ENCODE results near the gene PCCA. TPM values are rescaled to one million over a fixed set of nuclear protein-coding genes. Genes with fewer than 3 reads are reported as not detected.
A peak's percentile ranks its signal among the peaks of the same experiment; 100 is the strongest.

PCCA gene
- total RNA-seq, 1 experiment from 2014 or later: 52.8 TPM

DNA sequence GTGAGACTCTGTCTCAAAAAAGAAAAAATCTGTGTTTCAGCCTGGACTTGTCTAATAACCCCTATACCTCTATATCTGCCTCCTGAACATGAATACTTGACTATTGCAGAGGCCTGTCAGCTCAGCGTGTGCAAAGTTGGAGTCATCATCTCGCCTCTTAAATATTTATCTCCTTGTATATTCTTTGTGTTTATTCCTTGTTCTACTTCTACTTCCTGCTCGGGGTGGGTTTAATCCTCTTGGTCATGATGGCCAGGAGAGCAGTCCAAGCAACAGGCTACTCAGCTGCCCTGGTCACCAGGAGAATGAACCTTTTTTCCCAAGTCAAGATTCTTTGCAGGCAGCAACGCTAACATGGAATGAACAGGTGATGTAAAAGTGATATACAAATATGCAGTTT lies 119.1 kb downstream of the PCCA start:
- no peak for TF ChIP-seq SMAD4 (CRISPR knock-in tag; IDR thresholded peaks at IDR 0.05)
- TF ChIP-seq, protein P1, sequence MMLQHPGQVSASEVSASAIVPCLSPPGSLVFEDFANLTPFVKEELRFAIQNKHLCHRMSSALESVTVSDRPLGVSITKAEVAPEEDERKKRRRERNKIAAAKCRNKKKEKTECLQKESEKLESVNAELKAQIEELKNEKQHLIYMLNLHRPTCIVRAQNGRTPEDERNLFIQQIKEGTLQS (CRISPR knock-in tag; conservative IDR thresholded peaks at IDR 0.05): no peak
- TF ChIP-seq FOXP1 (CRISPR knock-in tag; IDR thresholded peaks at IDR 0.05; ENCODE audit: borderline replicate concordance): no peak
- TF ChIP-seq, protein P2, sequence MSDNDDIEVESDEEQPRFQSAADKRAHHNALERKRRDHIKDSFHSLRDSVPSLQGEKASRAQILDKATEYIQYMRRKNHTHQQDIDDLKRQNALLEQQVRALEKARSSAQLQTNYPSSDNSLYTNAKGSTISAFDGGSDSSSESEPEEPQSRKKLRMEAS (CRISPR knock-in tag; IDR thresholded peaks at IDR 0.05): no peak
- TF ChIP-seq RELA (CRISPR knock-in tag; IDR thresholded peaks at IDR 0.05; ENCODE audit: borderline replicate concordance): no peak
- TF ChIP-seq NFE2L1 (CRISPR knock-in tag; IDR thresholded peaks at IDR 0.05): no peak
- TF ChIP-seq TEAD4 (CRISPR knock-in tag; IDR thresholded peaks at IDR 0.05): no peak
- TF ChIP-seq, protein P3, sequence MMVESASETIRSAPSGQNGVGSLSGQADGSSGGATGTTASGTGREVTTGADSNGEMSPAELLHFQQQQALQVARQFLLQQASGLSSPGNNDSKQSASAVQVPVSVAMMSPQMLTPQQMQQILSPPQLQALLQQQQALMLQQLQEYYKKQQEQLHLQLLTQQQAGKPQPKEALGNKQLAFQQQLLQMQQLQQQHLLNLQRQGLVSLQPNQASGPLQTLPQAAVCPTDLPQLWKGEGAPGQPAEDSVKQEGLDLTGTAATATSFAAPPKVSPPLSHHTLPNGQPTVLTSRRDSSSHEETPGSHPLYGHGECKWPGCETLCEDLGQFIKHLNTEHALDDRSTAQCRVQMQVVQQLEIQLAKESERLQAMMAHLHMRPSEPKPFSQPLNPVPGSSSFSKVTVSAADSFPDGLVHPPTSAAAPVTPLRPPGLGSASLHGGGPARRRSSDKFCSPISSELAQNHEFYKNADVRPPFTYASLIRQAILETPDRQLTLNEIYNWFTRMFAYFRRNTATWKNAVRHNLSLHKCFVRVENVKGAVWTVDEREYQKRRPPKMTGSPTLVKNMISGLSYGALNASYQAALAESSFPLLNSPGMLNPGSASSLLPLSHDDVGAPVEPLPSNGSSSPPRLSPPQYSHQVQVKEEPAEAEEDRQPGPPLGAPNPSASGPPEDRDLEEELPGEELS (CRISPR knock-in tag; IDR thresholded peaks at IDR 0.05): no peak
- TF ChIP-seq, protein P4, sequence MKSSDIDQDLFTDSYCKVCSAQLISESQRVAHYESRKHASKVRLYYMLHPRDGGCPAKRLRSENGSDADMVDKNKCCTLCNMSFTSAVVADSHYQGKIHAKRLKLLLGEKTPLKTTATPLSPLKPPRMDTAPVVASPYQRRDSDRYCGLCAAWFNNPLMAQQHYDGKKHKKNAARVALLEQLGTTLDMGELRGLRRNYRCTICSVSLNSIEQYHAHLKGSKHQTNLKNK (CRISPR knock-in tag; IDR thresholded peaks at IDR 0.05): no peak
- TF ChIP-seq, protein P5, sequence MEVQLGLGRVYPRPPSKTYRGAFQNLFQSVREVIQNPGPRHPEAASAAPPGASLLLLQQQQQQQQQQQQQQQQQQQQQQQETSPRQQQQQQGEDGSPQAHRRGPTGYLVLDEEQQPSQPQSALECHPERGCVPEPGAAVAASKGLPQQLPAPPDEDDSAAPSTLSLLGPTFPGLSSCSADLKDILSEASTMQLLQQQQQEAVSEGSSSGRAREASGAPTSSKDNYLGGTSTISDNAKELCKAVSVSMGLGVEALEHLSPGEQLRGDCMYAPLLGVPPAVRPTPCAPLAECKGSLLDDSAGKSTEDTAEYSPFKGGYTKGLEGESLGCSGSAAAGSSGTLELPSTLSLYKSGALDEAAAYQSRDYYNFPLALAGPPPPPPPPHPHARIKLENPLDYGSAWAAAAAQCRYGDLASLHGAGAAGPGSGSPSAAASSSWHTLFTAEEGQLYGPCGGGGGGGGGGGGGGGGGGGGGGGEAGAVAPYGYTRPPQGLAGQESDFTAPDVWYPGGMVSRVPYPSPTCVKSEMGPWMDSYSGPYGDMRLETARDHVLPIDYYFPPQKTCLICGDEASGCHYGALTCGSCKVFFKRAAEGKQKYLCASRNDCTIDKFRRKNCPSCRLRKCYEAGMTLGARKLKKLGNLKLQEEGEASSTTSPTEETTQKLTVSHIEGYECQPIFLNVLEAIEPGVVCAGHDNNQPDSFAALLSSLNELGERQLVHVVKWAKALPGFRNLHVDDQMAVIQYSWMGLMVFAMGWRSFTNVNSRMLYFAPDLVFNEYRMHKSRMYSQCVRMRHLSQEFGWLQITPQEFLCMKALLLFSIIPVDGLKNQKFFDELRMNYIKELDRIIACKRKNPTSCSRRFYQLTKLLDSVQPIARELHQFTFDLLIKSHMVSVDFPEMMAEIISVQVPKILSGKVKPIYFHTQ (CRISPR knock-in tag; IDR thresholded peaks at IDR 0.05): no peak
- TF ChIP-seq, protein P6, sequence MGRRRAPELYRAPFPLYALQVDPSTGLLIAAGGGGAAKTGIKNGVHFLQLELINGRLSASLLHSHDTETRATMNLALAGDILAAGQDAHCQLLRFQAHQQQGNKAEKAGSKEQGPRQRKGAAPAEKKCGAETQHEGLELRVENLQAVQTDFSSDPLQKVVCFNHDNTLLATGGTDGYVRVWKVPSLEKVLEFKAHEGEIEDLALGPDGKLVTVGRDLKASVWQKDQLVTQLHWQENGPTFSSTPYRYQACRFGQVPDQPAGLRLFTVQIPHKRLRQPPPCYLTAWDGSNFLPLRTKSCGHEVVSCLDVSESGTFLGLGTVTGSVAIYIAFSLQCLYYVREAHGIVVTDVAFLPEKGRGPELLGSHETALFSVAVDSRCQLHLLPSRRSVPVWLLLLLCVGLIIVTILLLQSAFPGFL (CRISPR knock-in tag; IDR thresholded peaks at IDR 0.05; ENCODE audit: borderline replicate concordance): no peak
- peaks cover 12% of the 10 kb centered on the region for H3K36me3 Mint-ChIP-seq

DNA sequence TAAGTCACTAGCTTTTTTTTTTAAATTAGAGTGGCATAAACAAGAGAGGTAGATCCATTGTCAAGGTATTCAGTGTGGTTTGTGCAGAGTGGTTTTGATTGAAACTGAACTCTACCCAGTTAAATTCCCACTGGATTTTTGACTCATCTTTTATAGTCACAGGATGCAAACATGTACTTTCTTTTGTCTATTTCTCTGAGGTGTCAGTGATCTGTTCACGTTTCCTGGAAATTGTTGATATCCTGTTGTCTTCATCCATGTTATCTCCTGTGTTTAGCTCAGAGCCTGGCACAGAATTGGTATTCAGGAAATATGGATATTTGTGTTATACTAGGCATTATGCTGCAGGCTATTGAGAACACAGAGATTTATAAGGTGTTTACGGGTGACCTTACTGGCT lies 119.7 kb downstream of the PCCA start:
- H3K4me1 Mint-ChIP-seq: peaks cover 10% of the 10 kb centered on the region
- no peak overlapping the region for H3K27ac Mint-ChIP-seq
- ATAC-seq (no peak), DNase-seq (ENCODE audit: low spot score) (no peak)
- H3K36me3 Mint-ChIP-seq: peaks cover 13% of the 10 kb centered on the region
- no peaks in the 10 kb centered on the region for H3K27me3 Mint-ChIP-seq (ENCODE audit: low read depth)
- H3K4me3 Mint-ChIP-seq: no peak overlapping the region
- TF ChIP-seq, protein P6 (CRISPR knock-in tag; IDR thresholded peaks at IDR 0.05; ENCODE audit: borderline replicate concordance): no peak
- TF ChIP-seq PRRX2 (CRISPR knock-in tag; IDR thresholded peaks at IDR 0.05) (no peak), CREM (CRISPR knock-in tag; IDR thresholded peaks at IDR 0.05) (no peak), NR1H2 (CRISPR knock-in tag; IDR thresholded peaks at IDR 0.05) (no peak), ESRRA (CRISPR knock-in tag; IDR thresholded peaks at IDR 0.05; ENCODE audit: borderline replicate concordance) (no peak)
- peaks cover 7% of the 10 kb centered on the region for H3K9me3 Mint-ChIP-seq
- ChIA-PET CTCF (no interaction called here), POLR2A (no interaction called here)

More for the DNA sequence above, 119.1 kb downstream of the PCCA start:
- Mint-ChIP-seq H3K27ac (peak overlapping the region; percentile 66; the same call in 1 of the 2 replicates), H3K9me3 (peaks cover 4% of the 10 kb centered on the region), H3K4me1 (peaks cover 10% of the 10 kb centered on the region), H3K4me3 (no peak overlapping the region), H3K27me3 (ENCODE audit: low read depth) (no peaks in the 10 kb centered on the region)
- POLR2A ChIA-PET: no interaction called here
- CTCF ChIA-PET: no interaction called here
- DNase-seq (ENCODE audit: low spot score): no peak
- no peak for ATAC-seq
